IMR-90 (cell line): ENCODE data around the gene ENOX1. TPM values are rescaled to one million over a fixed set of nuclear protein-coding genes. Genes with fewer than 3 reads are reported as not detected.

Experiments used
- ATAC-seq: fragments of 200-7000 bp; cut with Tn5 transposase; 2 replicates; pipeline ENCODE4 v1.9.1; 2020; ENCODE audit warnings: low read depth, mild to moderate bottlenecking, moderate library complexity
- BruUV-seq: library from RNA; stranded (reverse); fragments of 400-500 nt; replicated peaks from 2 replicates; lab custom pipeline; 2021; lab: Mats Ljungman, UMichigan
- CTCF ChIA-PET: fragments of 300-600 bp; formaldehyde crosslinking; extraction: SDS; loops from one replicate; lab custom pipeline; 2021; ENCODE audit warnings: antibody characterized with exemption; lab: Yijun Ruan, JAX
- POLR2A ChIA-PET: fragments of 300-600 bp; sonication (Branson Sonifier 250); formaldehyde crosslinking; loops from one replicate; lab custom pipeline; 2022; ENCODE audit warnings: antibody characterized with exemption; ENCODE audit not compliant: unreplicated experiment; lab: Charles Lee
- DNase-seq: peaks from one replicate; pipeline ENCODE4 v3.0.0; 2013
- H2AFZ ChIP-seq: replicated peaks from 2 replicates; pipeline ENCODE3; 2013; ENCODE audit warnings: low read length, mild to moderate bottlenecking; ENCODE audit not compliant: poor library complexity
- H2AK5ac ChIP-seq: 2 replicates; pipeline ENCODE4 v1.6.1; 2013; ENCODE audit warnings: low read depth, low read length, inconsistent platforms
- H2AK9ac ChIP-seq: replicated peaks from 2 replicates; pipeline ENCODE3; 2013; ENCODE audit warnings: mild to moderate bottlenecking, low read depth, low read length, moderate library complexity; ENCODE audit not compliant: poor library complexity
- H2BK120ac ChIP-seq: 2 replicates; pipeline ENCODE4 v1.6.1; 2013; ENCODE audit warnings: low read depth, low read length, inconsistent platforms
- H2BK15ac ChIP-seq: 3 replicates; pipeline ENCODE4 v1.6.1; 2013; ENCODE audit warnings: low read depth, low read length, inconsistent platforms
- H2BK20ac ChIP-seq: 2 replicates; pipeline ENCODE4 v1.6.1; 2013; ENCODE audit warnings: low read depth, mild to moderate bottlenecking, inconsistent platforms, low read length, moderate library complexity
- H2BK5ac ChIP-seq: 2 replicates; pipeline ENCODE4 v1.6.1; 2013; ENCODE audit warnings: mild to moderate bottlenecking, low read depth, low read length, inconsistent platforms; ENCODE audit not compliant: poor library complexity, severe bottlenecking
- H3K14ac ChIP-seq: replicated peaks from 2 replicates; pipeline ENCODE4 v1.6.1; 2013; ENCODE audit warnings: low read depth, low read length, inconsistent platforms
- H3K18ac ChIP-seq: 2 replicates; pipeline ENCODE4 v1.6.1; 2013; ENCODE audit warnings: low read depth, low read length, control low read depth
- H3K23ac ChIP-seq: 2 replicates; pipeline ENCODE4 v1.6.1; 2013; ENCODE audit warnings: low read depth, low read length, inconsistent platforms
- H3K27ac ChIP-seq: 2 replicates; pipeline ENCODE4 v1.5.1; 2013; ENCODE audit warnings: mild to moderate bottlenecking, control low read depth, low read length; ENCODE audit not compliant: insufficient read depth
- H3K27me3 ChIP-seq: 2 replicates; pipeline ENCODE4 v1.6.1; 2013; ENCODE audit warnings: low read length; ENCODE audit not compliant: control insufficient read depth, insufficient read depth
- H3K36me3 ChIP-seq: 2 replicates; pipeline ENCODE4 v1.6.1; 2013; ENCODE audit warnings: low read length, mixed read lengths; ENCODE audit not compliant: control insufficient read depth, insufficient read depth
- H3K4ac ChIP-seq: 2 replicates; pipeline ENCODE4 v1.6.1; 2013; ENCODE audit warnings: low read depth, low read length, inconsistent platforms
- H3K4me1 ChIP-seq: 2 replicates; pipeline ENCODE4 v1.6.1; 2013; ENCODE audit warnings: low read length, mixed read lengths; ENCODE audit not compliant: control insufficient read depth, insufficient read depth
- H3K4me2 ChIP-seq: 2 replicates; pipeline ENCODE4 v1.6.1; 2013; ENCODE audit warnings: low read depth, mild to moderate bottlenecking, control low read depth, low read length, moderate library complexity
- H3K4me3 ChIP-seq: 2 replicates; pipeline ENCODE4 v1.5.1; 2013; ENCODE audit warnings: low read depth, mild to moderate bottlenecking, control low read depth, low read length, moderate library complexity; ENCODE audit not compliant: insufficient read depth
- H3K56ac ChIP-seq: 2 replicates; pipeline ENCODE4 v1.6.1; 2013; ENCODE audit warnings: low read length, inconsistent platforms; ENCODE audit not compliant: insufficient read depth; ENCODE audit errors: extremely low read depth
- H3K79me1 ChIP-seq, 2 experiments: 2 replicates each; pipeline ENCODE4 v1.6.1; 2013; ENCODE audit warnings: low read length in 2 of 2, inconsistent platforms in 1 of 2, low read depth in 1 of 2
- H3K9ac ChIP-seq: 2 replicates; pipeline ENCODE4 v1.6.1; 2013; ENCODE audit warnings: low read depth, low read length, control low read depth
- H3K9me1 ChIP-seq: 2 replicates; pipeline ENCODE4 v1.6.1; 2013; ENCODE audit warnings: low read length, inconsistent platforms; ENCODE audit not compliant: insufficient read depth
- H3K9me3 ChIP-seq: 2 replicates; pipeline ENCODE4 v1.6.1; 2013; ENCODE audit warnings: low read length; ENCODE audit not compliant: control insufficient read depth, insufficient read depth
- H4K20me1 ChIP-seq: 2 replicates; pipeline ENCODE4 v1.6.1; 2013; ENCODE audit warnings: low read length, inconsistent platforms; ENCODE audit not compliant: insufficient read depth
- H4K5ac ChIP-seq: 2 replicates; pipeline ENCODE4 v1.6.1; 2013; ENCODE audit warnings: mild to moderate bottlenecking, low read depth, low read length, control low read depth
- H4K8ac ChIP-seq, 2 experiments: 2 replicates each; pipeline ENCODE4 v1.6.1; 2013; ENCODE audit warnings: low read depth in 2 of 2, low read length in 2 of 2, control low read depth in 1 of 2, inconsistent platforms in 1 of 2
- H4K91ac ChIP-seq: 2 replicates; pipeline ENCODE4 v1.6.1; 2013; ENCODE audit warnings: low read depth, low read length, inconsistent platforms; ENCODE audit not compliant: insufficient read depth
- CHD1 ChIP-seq: IDR thresholded peaks from 2 replicates; pipeline ENCODE4 v1.6.1; 2012; ENCODE audit warnings: low read depth, low read length, improper control_type of control experiment
- CTCF ChIP-seq: conservative IDR thresholded peaks from 2 replicates; pipeline ENCODE4 v1.5.1; 2012; ENCODE audit warnings: mild to moderate bottlenecking, low read depth, low read length, improper control_type of control experiment
- MAFK ChIP-seq: IDR thresholded peaks from 2 replicates; pipeline ENCODE4 v1.6.1; 2012; ENCODE audit warnings: low read depth, low read length, improper control_type of control experiment
- MAZ ChIP-seq: IDR thresholded peaks from 2 replicates; pipeline ENCODE4 v1.6.1; 2012; ENCODE audit warnings: low read depth, mild to moderate bottlenecking, low read length, improper control_type of control experiment, moderate library complexity, borderline replicate concordance
- MXI1 ChIP-seq: IDR thresholded peaks from 2 replicates; pipeline ENCODE4 v1.6.1; 2012; ENCODE audit warnings: low read depth, mild to moderate bottlenecking, low read length, moderate library complexity, borderline replicate concordance
- NFE2L2 ChIP-seq: fragments of 150-350 bp; IDR thresholded peaks from 2 replicates; pipeline ENCODE4 v1.6.1; 2016; ENCODE audit warnings: low read depth, mild to moderate bottlenecking, low read length
- USF2 ChIP-seq: fragments of 150-350 bp; IDR thresholded peaks from 2 replicates; pipeline ENCODE4 v1.6.1; 2017; ENCODE audit warnings: mild to moderate bottlenecking, antibody characterized with exemption, low read length, low read depth
- WGBS, 2 experiments: methylation state at CpG; one replicate each; pipeline versions ENCODE4 v1.1.5 to v1.1.7; 2013; ENCODE audit warnings: missing lambda C conversion rate in 2 of 2; ENCODE audit not compliant: insufficient read length in 1 of 2; ENCODE audit errors: extremely low coverage in 2 of 2; 5-methylcytosine and 5-hydroxymethylcytosine counted together
- dilution Hi-C: fragments of 300-500 bp; cut with HindIII; formaldehyde crosslinking; loops from one replicate; pipeline ENCODE4 v1.14.3; 2018; ENCODE audit warnings: low sequenced_read_pairs; ENCODE audit not compliant: unreplicated experiment
- in situ Hi-C: fragments of 300-500 bp; cut with MboI; formaldehyde crosslinking; loops from 3 replicates; pipeline ENCODE4 v1.14.3; 2019; ENCODE audit warnings: low sequenced_read_pairs, inconsistent platforms, mixed read lengths
- intact Hi-C: fragments of 100-400 bp; cut with micrococcal nuclease; formaldehyde crosslinking; loops from 2 replicates; pipeline ENCODE4 v1.10.0; 2022
- polyA plus RNA-seq, 3 experiments: library from polyadenylated mRNA; depleted of rRNA; stranded (reverse); fragments of >200 nt; gene quantifications; 2 replicates each; pipeline ENCODE4 v1.2.3, GENCODE V29; 2012; ENCODE audit warnings: low replicate concordance in 1 of 3
- total RNA-seq: library from RNA; depleted of rRNA; stranded (reverse); fragments of >200 nt; gene quantifications from 2 replicates; pipeline ENCODE4 v1.2.3, GENCODE V29; 2012

Gene ENOX1
- total and polyA plus RNA-seq, 2 of the 4 experiments (the other 2 are of a cell fraction), result 0.99 to 1.3 TPM

- Histone ChIP-seq H3K14ac (no peak overlapping the region), H3K23ac (no peak overlapping the region), H2AK5ac (no peak overlapping the region), H3K9me3 (no peaks in the 10 kb centered on the region), H3K36me3 (no peaks in the 10 kb centered on the region), H4K91ac (no peak overlapping the region), H2BK120ac (no peak overlapping the region), H2AK9ac (no peak overlapping the region), H3K9me1 (no peaks in the 10 kb centered on the region), H3K4ac (no peak overlapping the region), H2BK15ac (no peak overlapping the region), H4K5ac (no peak overlapping the region), H3K27ac (no peak overlapping the region), H3K27me3 (no peaks in the 10 kb centered on the region), H3K18ac (no peak overlapping the region), H3K9ac (no peak overlapping the region), H2BK20ac (no peak overlapping the region), H4K8ac (no peak overlapping the region), H2AFZ (no peak overlapping the region), H3K4me3 (no peak overlapping the region), H3K4me2 (no peak overlapping the region), H3K79me1 (no peaks in the 10 kb centered on the region), H4K20me1 (no peaks in the 10 kb centered on the region), H2BK5ac (no peak overlapping the region), H3K56ac (no peak overlapping the region), H3K4me1 (no peaks in the 10 kb centered on the region)
- ChIA-PET POLR2A (no interaction called here), CTCF (no interaction called here)
- no peak for DNase-seq
- WGBS, 2 experiments, result 83% methylated on average over 2 of the region's 2 CpGs; no CpG with 5 or more reads in 1 of the 2 experiments
- no peak for ATAC-seq
- intact Hi-C loops (no loop called here), dilution Hi-C loops (no loop called here), in situ Hi-C loops (no loop called here)
- no TSS peak for BruUV-seq
- TF ChIP-seq MAFK, result peak; percentile 46; the same call in 1 of the 2 replicates
- no peak for TF ChIP-seq MXI1
- TF ChIP-seq MAZ, result no peak
- TF ChIP-seq NFE2L2, result no peak
- TF ChIP-seq CHD1, result no peak
- no peak for TF ChIP-seq CTCF
- TF ChIP-seq USF2, result no peak
Observed at GRCh38 chr13:43492311-43492710, 294.5 kb downstream of the ENOX1 start.
